GM18502 (cell line): ENCODE results near the gene DSG2.
"Not testable (repeated sequence)": the region's sequence is repeated elsewhere in the genome, so short reads cannot be mapped to it uniquely, and the experiment has no call there.

Experiments used
- ATAC-seq: cut with Tn5 transposase; IDR thresholded peaks from one replicate; pipeline ENCODE4 v1.9.1; 2021; ENCODE audit warnings: mild to moderate bottlenecking; ENCODE audit not compliant: unreplicated experiment, poor library complexity

DSG2 gene

GRCh38 chr18:31497836-31498573, at the start of gene DSG2:
TSS of gene DSG2 (plus strand) at chr18:31498177. CDS start at chr18:31498252, 75 bp downstream.
- peak; percentile 61 for ATAC-seq

GRCh38 chr18:31450409-31450808, 47.6 kb upstream of the DSG2 start:
- ATAC-seq, result no peak

GRCh38 chr18:31451625-31452024, 46.4 kb upstream of the DSG2 start:
- no peak for ATAC-seq

- no peak for ATAC-seq
Observed at GRCh38 chr18:31454066-31454708, 43.8 kb upstream of the DSG2 start.

GRCh38 chr18:31469629-31470028, 28.3 kb upstream of the DSG2 start:
- ATAC-seq, result no peak

GRCh38 chr18:31478688-31479087, 19.3 kb upstream of the DSG2 start:
- ATAC-seq, result no peak

GRCh38 chr18:31482051-31482450, 15.9 kb upstream of the DSG2 start:
- ATAC-seq, result no peak

GRCh38 chr18:31483396-31483795, 14.6 kb upstream of the DSG2 start:
- ATAC-seq, result no peak

GRCh38 chr18:31484461-31484860, 13.5 kb upstream of the DSG2 start:
- ATAC-seq, result no peak

- no peak for ATAC-seq
Observed at GRCh38 chr18:31486165-31486564, 11.8 kb upstream of the DSG2 start.

GRCh38 chr18:31487246-31488015, 10.5 kb upstream of the DSG2 start:
- ATAC-seq, result no peak

- ATAC-seq, result no peak
Observed at GRCh38 chr18:31489311-31489710, 8.7 kb upstream of the DSG2 start.

GRCh38 chr18:31490387-31490786, 7.6 kb upstream of the DSG2 start:
- peak; percentile 88 for ATAC-seq

GRCh38 chr18:31490833-31491232, 7.1 kb upstream of the DSG2 start:
- no peak for ATAC-seq

GRCh38 chr18:31491586-31491985, 6.4 kb upstream of the DSG2 start:
- ATAC-seq, result no peak

- ATAC-seq, result no peak
Observed at GRCh38 chr18:31492671-31493070, 5.3 kb upstream of the DSG2 start.

GRCh38 chr18:31493171-31493570, 4.8 kb upstream of the DSG2 start:
- no peak for ATAC-seq

- ATAC-seq, result no peak
Observed at GRCh38 chr18:31493941-31494340, 4.0 kb upstream of the DSG2 start.

GRCh38 chr18:31494705-31495244, 3.2 kb upstream of the DSG2 start:
- not testable (repeated sequence) for ATAC-seq

GRCh38 chr18:31497404-31497835, 557 bp upstream of the DSG2 start:
- peak; percentile 10 for ATAC-seq
